Smooth muscle cell of the coronary artery (primary cell): Measurements from ENCODE around the gene NF1. TPM values are rescaled to one million over a fixed set of nuclear protein-coding genes. Genes with fewer than 3 reads are reported as not detected.

ENCODE experiments used
- total RNA-seq: library from RNA; depleted of rRNA; stranded (reverse); fragments of >200 nt; gene quantifications from 2 replicates; pipeline ENCODE4 v1.2.3, GENCODE V29; 2014; ENCODE audit warnings: low replicate concordance

NF1 gene
- total RNA-seq: 35.4 and 36.6 TPM in 2 replicates

DNA sequence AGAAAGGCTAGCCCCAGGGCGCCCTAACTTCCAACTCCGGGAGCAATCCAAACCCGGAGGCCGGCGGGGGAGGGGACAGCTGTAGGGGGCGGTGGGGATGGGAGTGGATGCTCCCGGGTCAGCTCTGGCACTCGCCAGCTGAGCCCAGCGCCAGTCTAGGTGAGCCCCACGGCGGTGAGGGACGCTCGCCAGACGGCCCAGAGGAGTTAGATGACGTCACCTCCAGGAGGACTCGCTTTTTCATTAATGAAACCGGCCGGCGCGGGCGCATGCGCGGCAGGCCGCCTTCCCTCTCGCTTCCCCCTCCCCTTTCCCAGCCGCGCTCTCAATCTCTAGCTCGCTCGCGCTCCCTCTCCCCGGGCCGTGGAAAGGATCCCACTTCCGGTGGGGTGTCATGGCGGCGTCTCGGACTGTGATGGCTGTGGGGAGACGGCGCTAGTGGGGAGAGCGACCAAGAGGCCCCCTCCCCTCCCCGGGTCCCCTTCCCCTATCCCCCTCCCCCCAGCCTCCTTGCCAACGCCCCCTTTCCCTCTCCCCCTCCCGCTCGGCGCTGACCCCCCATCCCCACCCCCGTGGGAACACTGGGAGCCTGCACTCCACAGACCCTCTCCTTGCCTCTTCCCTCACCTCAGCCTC is at the start of gene NF1:
NF1 (plus strand) TSS at position 378 of the 636 bp plus-strand sequence. CDS start 333 bp downstream, outside the sequence.

DNA sequence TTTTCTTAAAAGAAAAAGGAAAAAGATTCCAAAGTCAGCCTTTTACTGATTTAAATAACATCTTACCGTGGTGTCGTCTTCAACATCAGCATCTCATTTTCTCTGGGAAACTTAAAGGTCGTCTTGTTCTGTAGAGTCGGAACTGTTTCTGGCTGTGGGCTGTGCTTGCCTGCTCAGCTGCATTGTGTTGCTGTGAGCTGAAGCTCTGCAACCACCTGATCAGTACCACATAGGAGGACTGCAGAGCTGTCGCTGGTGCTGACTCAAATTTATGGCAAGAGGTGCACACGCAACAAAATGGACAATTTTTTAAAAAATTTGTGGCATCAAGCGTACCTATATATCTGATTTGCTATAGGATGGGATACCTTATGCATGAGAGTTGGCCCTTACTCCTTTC is 202.3 kb downstream of the NF1 start, which contains the start of gene OMG:
OMG (minus strand) TSS at position 150 of the 400 bp plus-strand sequence. CDS start 908 bp downstream, outside the sequence.

DNA sequence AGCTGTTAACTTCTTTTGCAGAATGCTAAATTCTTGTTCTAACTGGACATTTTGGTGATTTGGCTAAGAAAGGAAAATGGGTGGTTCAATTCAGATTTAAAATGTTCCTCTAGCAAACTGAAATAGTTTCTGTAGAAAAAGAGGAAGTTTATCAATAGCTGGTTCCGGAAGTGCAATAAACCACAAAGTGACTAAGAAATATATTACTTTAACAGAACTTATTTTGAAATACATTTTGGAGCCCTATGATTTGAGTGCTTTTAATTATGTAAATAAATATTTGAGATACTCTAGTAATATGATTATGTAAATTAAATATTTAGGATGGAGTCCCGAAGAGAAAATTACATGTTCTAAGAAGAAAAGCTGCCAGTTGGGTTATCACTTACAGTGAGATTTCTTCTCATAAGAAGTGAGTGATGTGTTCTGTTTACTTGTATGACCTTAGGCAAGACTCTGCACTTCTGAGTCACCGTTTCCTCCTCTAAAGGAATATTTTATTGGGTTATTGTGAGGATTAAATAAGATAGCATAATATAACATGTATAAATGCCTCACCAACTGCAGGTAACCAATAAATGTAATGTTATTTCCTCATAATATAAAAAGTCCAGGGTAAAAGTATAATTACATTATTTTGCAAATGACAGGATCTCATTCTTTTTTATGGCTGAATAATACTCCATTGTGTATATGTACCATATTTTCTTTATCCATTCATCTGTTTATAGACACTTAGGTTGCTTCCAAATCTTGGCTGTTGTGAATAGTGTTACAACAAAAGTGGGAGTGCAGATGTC is 219.4 kb downstream of the NF1 start, which contains the start of gene EVI2B:
EVI2B (minus strand) TSS at position 73 of the 800 bp plus-strand sequence. CDS start 8,445 bp downstream, outside the sequence.

GRCh38 chr17:31321481-31321880 is 226.7 kb downstream of the NF1 start, which contains the start of gene EVI2A:
TSS of gene EVI2A (minus strand) at chr17:31321622. CDS start at chr17:31319013, 2,609 bp downstream.

GRCh38 chr17:31391496-31391949 is 296.7 kb downstream of the NF1 start, which contains the start of gene RAB11FIP4:
TSS of gene RAB11FIP4 (plus strand) at chr17:31391675. CDS start at chr17:31391853, 178 bp downstream.

Other genes with a start within 250 kb of the NF1 start
- 5.1 and 8.8 TPM in 2 replicates for gene TEFM, start 188.7 kb upstream of the NF1 start, total RNA-seq
- 0.30 and 2.0 TPM in 2 replicates for gene ADAP2, start 173.0 kb upstream of the NF1 start, total RNA-seq
- 5.4 and 6.3 TPM in 2 replicates for gene RNF135, start 123.9 kb upstream of the NF1 start, total RNA-seq
- 11.0 TPM in 1 of 2 replicates, not detected in the other for gene OMG, start 202.3 kb downstream of the NF1 start, total RNA-seq
- gene EVI2B, start 219.1 kb downstream of the NF1 start, total RNA-seq: 0.59 TPM in 1 of 2 replicates, not detected in the other
- 0.45 and 42.9 TPM in 2 replicates for gene EVI2A, start 226.6 kb downstream of the NF1 start, total RNA-seq